ENCODE data around the gene ACSL4. TPM values are rescaled to one million over a fixed set of nuclear protein-coding genes. Genes with fewer than 3 reads are reported as not detected.

ACSL4 gene
- total RNA-seq, 2 donors from 2014 or later, result 31.3 to 47.9 TPM

DNA sequence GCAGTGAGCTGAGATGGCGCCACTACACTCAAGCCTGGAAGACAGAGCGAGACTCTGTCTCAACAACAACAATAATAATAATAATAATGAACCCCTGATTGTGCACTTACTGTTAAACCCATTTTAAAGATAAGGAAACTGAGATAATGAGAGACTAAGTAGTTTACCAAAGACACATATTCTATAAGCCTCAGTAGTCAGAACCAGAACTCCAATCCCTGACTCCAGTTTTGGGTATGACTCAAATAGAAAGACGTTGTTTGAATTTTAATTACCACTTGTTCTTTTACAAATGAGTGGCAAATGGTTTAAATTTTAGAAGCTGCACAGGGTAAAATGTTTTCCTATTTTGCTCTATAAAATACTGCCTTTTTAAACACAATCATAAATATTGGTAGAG is 37.4 kb downstream of the ACSL4 start:
- H3K36me3 ChIP-seq (ENCODE audit: control insufficient read depth, insufficient read depth, low read length), result no peaks in the 10 kb centered on the region
- no peak overlapping the region for H3K4me3 Mint-ChIP-seq
- no peaks in the 10 kb centered on the region for H3K4me1 ChIP-seq (ENCODE audit: control insufficient read depth, insufficient read depth, low read length)
- DNase-seq, result no peak
- H3K4me3 ChIP-seq (ENCODE audit: low read length), result no peak overlapping the region
- WGBS, 2 experiments (ENCODE audit: insufficient coverage in 1 of 2, insufficient read length in 1 of 2), result 80% methylated on average over 1 of the region's 3 CpGs; no CpG with 5 or more reads in 1 of the 2 experiments
- no peak overlapping the region for H3K27ac Mint-ChIP-seq
- H3K27ac ChIP-seq (ENCODE audit: low read depth, low read length), result no peak overlapping the region
- peaks cover 3% of the 10 kb centered on the region for H3K4me1 Mint-ChIP-seq
- H3K27me3 ChIP-seq (ENCODE audit: control insufficient read depth, insufficient read depth, low read length, poor library complexity, severe bottlenecking), result no peaks in the 10 kb centered on the region
- H3K9ac ChIP-seq (ENCODE audit: extremely low read depth, low read length, poor library complexity, severe bottlenecking), result no peak overlapping the region
- no peaks in the 10 kb centered on the region for H3K36me3 Mint-ChIP-seq (ENCODE audit: low read depth)
- H3K27me3 Mint-ChIP-seq (ENCODE audit: insufficient read depth), result no peaks in the 10 kb centered on the region
- H3K9me3 Mint-ChIP-seq, result no peaks in the 10 kb centered on the region
- no peaks in the 10 kb centered on the region for H3K9me3 ChIP-seq (ENCODE audit: control insufficient read depth, low read length)
- TF ChIP-seq, protein P1, sequence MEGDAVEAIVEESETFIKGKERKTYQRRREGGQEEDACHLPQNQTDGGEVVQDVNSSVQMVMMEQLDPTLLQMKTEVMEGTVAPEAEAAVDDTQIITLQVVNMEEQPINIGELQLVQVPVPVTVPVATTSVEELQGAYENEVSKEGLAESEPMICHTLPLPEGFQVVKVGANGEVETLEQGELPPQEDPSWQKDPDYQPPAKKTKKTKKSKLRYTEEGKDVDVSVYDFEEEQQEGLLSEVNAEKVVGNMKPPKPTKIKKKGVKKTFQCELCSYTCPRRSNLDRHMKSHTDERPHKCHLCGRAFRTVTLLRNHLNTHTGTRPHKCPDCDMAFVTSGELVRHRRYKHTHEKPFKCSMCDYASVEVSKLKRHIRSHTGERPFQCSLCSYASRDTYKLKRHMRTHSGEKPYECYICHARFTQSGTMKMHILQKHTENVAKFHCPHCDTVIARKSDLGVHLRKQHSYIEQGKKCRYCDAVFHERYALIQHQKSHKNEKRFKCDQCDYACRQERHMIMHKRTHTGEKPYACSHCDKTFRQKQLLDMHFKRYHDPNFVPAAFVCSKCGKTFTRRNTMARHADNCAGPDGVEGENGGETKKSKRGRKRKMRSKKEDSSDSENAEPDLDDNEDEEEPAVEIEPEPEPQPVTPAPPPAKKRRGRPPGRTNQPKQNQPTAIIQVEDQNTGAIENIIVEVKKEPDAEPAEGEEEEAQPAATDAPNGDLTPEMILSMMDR (conservative IDR thresholded peaks at IDR 0.05), result no peak

DNA sequence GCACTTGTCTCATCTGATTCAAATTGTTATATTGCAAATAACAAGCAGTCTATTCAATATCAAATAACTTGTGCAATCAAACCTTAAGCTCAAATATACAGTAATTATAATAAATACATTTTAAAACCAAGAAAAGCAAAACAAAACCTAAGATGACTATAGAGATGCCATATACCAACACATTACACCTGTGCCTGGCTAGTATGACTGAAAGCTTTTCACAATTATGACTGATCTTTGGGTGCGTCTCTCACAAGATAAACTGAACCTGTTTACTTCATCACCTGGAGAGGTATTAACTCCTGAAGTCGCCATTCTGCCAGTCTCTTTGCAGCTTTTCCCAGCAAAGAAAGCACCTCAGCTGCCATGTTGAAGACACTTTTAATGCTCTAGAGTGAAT is 41.3 kb downstream of the ACSL4 start:
- Mint-ChIP-seq H3K36me3 (ENCODE audit: low read depth) (no peaks in the 10 kb centered on the region), H3K27ac (no peak overlapping the region), H3K9me3 (no peaks in the 10 kb centered on the region), H3K27me3 (ENCODE audit: insufficient read depth) (no peaks in the 10 kb centered on the region), H3K4me1 (no peaks in the 10 kb centered on the region), H3K4me3 (no peak overlapping the region)
- no peaks in the 10 kb centered on the region for H3K4me1 ChIP-seq (ENCODE audit: control insufficient read depth, insufficient read depth, low read length)
- H3K27me3 ChIP-seq (ENCODE audit: control insufficient read depth, insufficient read depth, low read length, poor library complexity, severe bottlenecking), result no peaks in the 10 kb centered on the region
- H3K36me3 ChIP-seq (ENCODE audit: control insufficient read depth, insufficient read depth, low read length), result no peaks in the 10 kb centered on the region
- H3K9me3 ChIP-seq (ENCODE audit: control insufficient read depth, low read length), result no peaks in the 10 kb centered on the region
- H3K9ac ChIP-seq (ENCODE audit: extremely low read depth, low read length, poor library complexity, severe bottlenecking), result no peak overlapping the region
- no peak for DNase-seq
- WGBS, 2 experiments (ENCODE audit: insufficient coverage in 1 of 2, insufficient read length in 1 of 2), result 94% methylated on average over 2 of the region's 2 CpGs; no CpG with 5 or more reads in 1 of the 2 experiments
- no peak overlapping the region for H3K27ac ChIP-seq (ENCODE audit: low read depth, low read length)
- H3K4me3 ChIP-seq (ENCODE audit: low read length), result no peak overlapping the region
- TF ChIP-seq, protein P1 (conservative IDR thresholded peaks at IDR 0.05), result no peak

DNA sequence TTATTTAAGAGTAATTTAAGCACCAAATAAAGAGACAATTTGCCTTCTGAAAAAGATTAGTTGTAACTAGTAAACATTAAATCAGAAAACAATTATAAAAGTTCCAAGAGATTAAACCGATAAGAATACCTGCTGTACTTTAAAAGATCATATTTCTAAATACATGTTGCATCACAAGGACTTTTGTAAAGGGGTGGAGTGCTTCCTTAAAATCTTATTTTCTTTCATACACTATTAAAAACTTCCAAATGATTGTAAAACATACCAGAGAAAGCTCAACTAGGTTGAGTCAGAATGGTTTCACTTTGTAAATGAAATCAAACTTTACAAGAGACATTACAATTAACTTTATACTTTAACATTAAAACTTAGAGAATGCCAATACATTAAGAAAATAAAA is 41.8 kb downstream of the ACSL4 start:
- Histone ChIP-seq H3K9me3 (ENCODE audit: control insufficient read depth, low read length) (no peaks in the 10 kb centered on the region), H3K27me3 (ENCODE audit: control insufficient read depth, insufficient read depth, low read length, poor library complexity, severe bottlenecking) (no peaks in the 10 kb centered on the region), H3K27ac (ENCODE audit: low read depth, low read length) (no peak overlapping the region), H3K4me1 (ENCODE audit: control insufficient read depth, insufficient read depth, low read length) (no peaks in the 10 kb centered on the region), H3K36me3 (ENCODE audit: control insufficient read depth, insufficient read depth, low read length) (no peaks in the 10 kb centered on the region), H3K4me3 (ENCODE audit: low read length) (no peak overlapping the region), H3K9ac (ENCODE audit: extremely low read depth, low read length, poor library complexity, severe bottlenecking) (no peak overlapping the region)
- H3K27ac Mint-ChIP-seq, result no peak overlapping the region
- no CpG with 5 or more reads among the region's 1 CpG for WGBS, 2 experiments (ENCODE audit: insufficient coverage in 1 of 2, insufficient read length in 1 of 2)
- no peaks in the 10 kb centered on the region for H3K36me3 Mint-ChIP-seq (ENCODE audit: low read depth)
- no peaks in the 10 kb centered on the region for H3K9me3 Mint-ChIP-seq
- H3K4me3 Mint-ChIP-seq, result no peak overlapping the region
- no peaks in the 10 kb centered on the region for H3K27me3 Mint-ChIP-seq (ENCODE audit: insufficient read depth)
- TF ChIP-seq, protein P1 (conservative IDR thresholded peaks at IDR 0.05), result no peak
- no peaks in the 10 kb centered on the region for H3K4me1 Mint-ChIP-seq
- no peak for DNase-seq
